Cardiac muscle cell (in vitro differentiated cells and primary cell): ENCODE measurements around the gene POM121L2. TPM values are rescaled to one million over a fixed set of nuclear protein-coding genes. Genes with fewer than 3 reads are reported as not detected.
A peak's percentile ranks its signal among the peaks of the same experiment; 100 is the strongest.

Experiments
- DNase-seq, 2 donors: peaks; one replicate each; pipeline versions ENCODE4 v3.0.0 to v3.0.0-alpha.2; 2010 to 2017; ENCODE audit warnings: low read depth in 1 of 2, low spot score in 1 of 2
- H3K27ac ChIP-seq: fragments of 200-600 bp; sonication (generic); 2 replicates; pipeline ENCODE4 v1.5.1; 2016
- H3K27me3 ChIP-seq: fragments of 200-600 bp; sonication (generic); 2 replicates; pipeline ENCODE4 v1.6.0; 2016; ENCODE audit warnings: control low read depth
- H3K36me3 ChIP-seq: fragments of 200-600 bp; sonication (generic); 2 replicates; pipeline ENCODE4 v1.5.1; 2016; ENCODE audit warnings: control low read depth
- H3K4me1 ChIP-seq: fragments of 200-600 bp; sonication (generic); 2 replicates; pipeline ENCODE4 v1.8.1; 2017; ENCODE audit warnings: low read depth, mild to moderate bottlenecking, mixed run types
- H3K4me3 ChIP-seq: fragments of 200-600 bp; sonication (generic); 2 replicates; pipeline ENCODE4 v1.5.1; 2016; ENCODE audit warnings: mild to moderate bottlenecking
- H3K9me3 ChIP-seq: fragments of 200-600 bp; sonication (generic); 2 replicates; pipeline ENCODE4 v1.5.1; 2017; ENCODE audit warnings: low read depth, mild to moderate bottlenecking, control low read depth
- CTCF ChIP-seq: IDR thresholded peaks from 2 replicates; pipeline ENCODE4 v1.5.1; 2012; ENCODE audit warnings: low read depth, mild to moderate bottlenecking, low read length
- polyA plus RNA-seq: library from polyadenylated mRNA; unstranded; fragments of >200 nt; fragmentation: Nextera tagmentation; extraction: Ambion mirVana; gene quantifications from 2 replicates; pipeline ENCODE4 v1.2.1, GENCODE V29; 2016
- total RNA-seq: library from RNA; depleted of rRNA; stranded (reverse); fragments of >200 nt; gene quantifications from 2 replicates; pipeline ENCODE4 v1.2.3, GENCODE V29; 2016

The POM121L2 gene
- total RNA-seq (0.18 TPM in 1 of 2 replicates, not detected in the other), polyA plus RNA-seq (0.60 TPM in 1 of 2 replicates, not detected in the other)

DNA sequence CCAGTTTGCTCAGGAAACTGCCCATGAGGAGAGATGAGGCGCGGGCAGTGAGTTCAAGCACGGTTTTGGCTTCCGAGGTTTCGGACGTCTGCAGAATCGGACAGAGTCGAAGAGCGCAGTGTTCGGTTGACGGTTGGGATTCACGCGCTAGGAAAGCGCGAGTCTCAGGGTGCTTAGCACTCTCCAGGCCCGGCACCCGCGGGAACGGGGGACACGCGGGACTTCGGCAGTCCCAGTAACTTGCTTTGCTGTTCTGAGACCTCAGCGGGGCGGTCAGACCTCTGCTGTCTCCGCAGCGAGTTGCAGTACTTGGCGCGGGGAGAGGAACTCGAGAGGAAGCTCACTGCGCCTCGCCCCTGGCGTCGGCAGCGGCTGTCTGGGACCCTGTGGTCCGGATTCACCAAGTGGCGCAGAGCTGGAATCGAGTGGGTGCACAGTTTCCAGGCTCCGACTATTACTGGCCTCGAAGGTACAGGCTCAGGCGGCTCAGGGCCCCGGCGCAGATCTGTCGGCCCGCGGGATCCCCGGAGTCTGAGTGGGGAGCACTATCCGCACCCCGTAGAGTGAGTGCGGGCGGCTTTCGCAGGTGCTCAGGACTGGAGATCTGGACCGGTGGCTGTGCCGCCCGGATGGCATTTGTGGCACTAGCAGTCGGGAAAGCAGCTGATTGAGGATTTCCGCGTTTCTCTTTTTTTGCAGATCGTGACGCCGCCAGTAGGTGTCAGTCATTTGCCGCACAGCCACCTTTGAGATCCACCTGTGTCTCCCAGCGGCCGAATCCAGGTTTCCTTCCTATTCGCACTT, at the start of gene POM121L2:
POM121L2 (minus strand) TSS at position 128 of the 804 bp plus-strand sequence; CDS start at position 25, 103 bp downstream.
- Histone ChIP-seq H3K9me3 (no peaks in the 10 kb centered on the region), H3K36me3 (no peaks in the 10 kb centered on the region), H3K4me1 (no peaks in the 10 kb centered on the region), H3K27ac (no peak within 1 kb of the TSS), H3K27me3 (peaks cover 81% of the 10 kb centered on the region), H3K4me3 (peak within 1 kb of the TSS; percentile 52)
- peak; percentile 59 to 76 for DNase-seq
- TF ChIP-seq CTCF: peak; percentile 74

GRCh38 chr6:27359231-27359630, 47.2 kb upstream of the POM121L2 start:
- Histone ChIP-seq H3K9me3 (peaks cover 5% of the 10 kb centered on the region), H3K27ac (no peak overlapping the region), H3K4me3 (no peak overlapping the region), H3K36me3 (no peaks in the 10 kb centered on the region), H3K4me1 (no peaks in the 10 kb centered on the region), H3K27me3 (no peaks in the 10 kb centered on the region)
- DNase-seq: no peak
- TF ChIP-seq CTCF: no peak

DNA sequence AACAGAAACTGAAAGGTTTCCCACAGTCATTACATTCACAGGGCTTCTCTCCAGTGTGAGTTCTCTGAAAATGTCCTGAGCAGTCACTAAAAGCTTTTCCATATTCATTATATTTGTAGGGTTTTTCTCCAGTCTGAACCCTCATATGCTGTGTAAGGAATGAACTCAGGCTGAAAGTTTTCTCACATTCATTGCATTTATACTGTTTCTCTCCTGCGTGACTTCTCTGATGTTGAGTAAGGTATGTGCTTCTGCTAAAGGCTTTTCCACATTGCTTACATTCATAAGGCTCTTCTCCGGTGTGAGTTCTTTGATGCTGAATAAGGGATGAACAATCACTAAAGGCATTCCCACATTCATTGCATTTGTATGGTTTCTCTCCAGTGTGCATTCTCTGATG, 46.7 kb upstream of the POM121L2 start:
- H3K4me3 ChIP-seq: no peak overlapping the region
- no peaks in the 10 kb centered on the region for H3K36me3 ChIP-seq
- no peak overlapping the region for H3K27ac ChIP-seq
- TF ChIP-seq CTCF: no peak
- DNase-seq: no peak
- H3K27me3 ChIP-seq: no peaks in the 10 kb centered on the region
- no peaks in the 10 kb centered on the region for H3K4me1 ChIP-seq
- peaks cover 5% of the 10 kb centered on the region for H3K9me3 ChIP-seq

- H3K27me3 ChIP-seq: no peaks in the 10 kb centered on the region
- H3K27ac ChIP-seq: no peak overlapping the region
- no peak for DNase-seq
- TF ChIP-seq CTCF: no peak
- no peak overlapping the region for H3K4me3 ChIP-seq
- no peaks in the 10 kb centered on the region for H3K4me1 ChIP-seq
- H3K36me3 ChIP-seq: no peaks in the 10 kb centered on the region
- no peaks in the 10 kb centered on the region for H3K9me3 ChIP-seq
Observed at GRCh38 chr6:27352850-27353249, 40.8 kb upstream of the POM121L2 start.

- Histone ChIP-seq H3K4me1 (no peaks in the 10 kb centered on the region), H3K4me3 (no peak overlapping the region), H3K27ac (no peak overlapping the region), H3K9me3 (no peaks in the 10 kb centered on the region), H3K27me3 (peaks cover 4% of the 10 kb centered on the region), H3K36me3 (no peaks in the 10 kb centered on the region)
- DNase-seq: no peak
- TF ChIP-seq CTCF: no peak
Observed at GRCh38 chr6:27334141-27334540, 22.1 kb upstream of the POM121L2 start.
